Hepatocyte (in vitro differentiated cells): Measurements from ENCODE around the gene FN3K.

ENCODE experiments used
- EZH2 ChIP-seq: fragments of 200-600 bp; sonication (generic); IDR thresholded peaks from 2 replicates; pipeline ENCODE4 v1.6.1; 2016; ENCODE audit warnings: antibody characterized with exemption, mild to moderate bottlenecking, borderline replicate concordance
- EZH2phosphoT487 ChIP-seq: fragments of 200-600 bp; sonication (generic); IDR thresholded peaks from one replicate; pipeline ENCODE4 v1.6.1; 2018; ENCODE audit warnings: antibody characterized with exemption, mild to moderate bottlenecking, low read depth, moderate library complexity; ENCODE audit not compliant: unreplicated experiment, severe bottlenecking
- TF ChIP-seq, protein P1 (sequence below): fragments of 200-600 bp; sonication (generic); IDR thresholded peaks from 2 replicates; pipeline ENCODE4 v1.5.1; 2016; ENCODE audit warnings: antibody characterized with exemption, mild to moderate bottlenecking; ENCODE audit not compliant: poor library complexity

DNA sequence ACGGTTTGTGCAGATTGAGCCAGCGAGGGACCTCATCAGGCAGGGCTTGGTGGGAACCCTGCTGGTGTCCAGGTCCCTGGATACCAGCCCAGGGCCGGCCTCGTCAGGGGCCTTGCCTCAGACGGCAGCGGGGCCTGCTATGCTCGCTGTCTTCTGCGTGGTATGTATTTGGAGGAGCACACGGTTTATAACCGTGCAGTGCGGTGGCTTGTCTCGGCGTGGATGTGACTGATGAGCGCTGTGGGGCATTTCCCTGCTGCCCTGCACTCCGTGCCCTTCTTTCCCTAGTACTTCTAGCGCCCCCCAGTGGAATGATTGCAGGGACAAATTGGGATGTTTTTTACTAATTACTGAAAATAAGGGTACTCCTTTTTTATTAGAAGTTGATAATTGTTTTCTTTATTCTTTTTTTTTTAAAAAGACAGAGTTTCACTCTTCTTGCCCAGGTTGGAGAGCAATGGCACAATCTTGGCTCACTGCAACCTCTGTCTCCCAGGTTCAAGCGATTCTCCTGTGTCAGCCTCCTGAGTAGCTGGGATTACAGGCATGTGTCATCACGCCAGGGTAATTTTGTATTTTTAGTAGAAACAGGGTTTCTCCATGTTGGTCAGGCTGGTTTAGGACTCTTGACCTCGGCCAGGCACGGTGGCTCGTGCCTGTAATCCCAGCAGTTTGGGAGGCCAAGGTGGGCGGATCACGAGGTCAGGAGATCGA lies 31.8 kb downstream of the FN3K start:
- TF ChIP-seq, protein P1, sequence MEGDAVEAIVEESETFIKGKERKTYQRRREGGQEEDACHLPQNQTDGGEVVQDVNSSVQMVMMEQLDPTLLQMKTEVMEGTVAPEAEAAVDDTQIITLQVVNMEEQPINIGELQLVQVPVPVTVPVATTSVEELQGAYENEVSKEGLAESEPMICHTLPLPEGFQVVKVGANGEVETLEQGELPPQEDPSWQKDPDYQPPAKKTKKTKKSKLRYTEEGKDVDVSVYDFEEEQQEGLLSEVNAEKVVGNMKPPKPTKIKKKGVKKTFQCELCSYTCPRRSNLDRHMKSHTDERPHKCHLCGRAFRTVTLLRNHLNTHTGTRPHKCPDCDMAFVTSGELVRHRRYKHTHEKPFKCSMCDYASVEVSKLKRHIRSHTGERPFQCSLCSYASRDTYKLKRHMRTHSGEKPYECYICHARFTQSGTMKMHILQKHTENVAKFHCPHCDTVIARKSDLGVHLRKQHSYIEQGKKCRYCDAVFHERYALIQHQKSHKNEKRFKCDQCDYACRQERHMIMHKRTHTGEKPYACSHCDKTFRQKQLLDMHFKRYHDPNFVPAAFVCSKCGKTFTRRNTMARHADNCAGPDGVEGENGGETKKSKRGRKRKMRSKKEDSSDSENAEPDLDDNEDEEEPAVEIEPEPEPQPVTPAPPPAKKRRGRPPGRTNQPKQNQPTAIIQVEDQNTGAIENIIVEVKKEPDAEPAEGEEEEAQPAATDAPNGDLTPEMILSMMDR, result peak; percentile 61
- TF ChIP-seq EZH2, result no peak
- TF ChIP-seq EZH2phosphoT487, result no peak
